ENCODE data around the gene LENEP.
"Not testable (repeated sequence)": the region's sequence is repeated elsewhere in the genome, so short reads cannot be mapped to it uniquely, and the experiment has no call there.

DNA sequence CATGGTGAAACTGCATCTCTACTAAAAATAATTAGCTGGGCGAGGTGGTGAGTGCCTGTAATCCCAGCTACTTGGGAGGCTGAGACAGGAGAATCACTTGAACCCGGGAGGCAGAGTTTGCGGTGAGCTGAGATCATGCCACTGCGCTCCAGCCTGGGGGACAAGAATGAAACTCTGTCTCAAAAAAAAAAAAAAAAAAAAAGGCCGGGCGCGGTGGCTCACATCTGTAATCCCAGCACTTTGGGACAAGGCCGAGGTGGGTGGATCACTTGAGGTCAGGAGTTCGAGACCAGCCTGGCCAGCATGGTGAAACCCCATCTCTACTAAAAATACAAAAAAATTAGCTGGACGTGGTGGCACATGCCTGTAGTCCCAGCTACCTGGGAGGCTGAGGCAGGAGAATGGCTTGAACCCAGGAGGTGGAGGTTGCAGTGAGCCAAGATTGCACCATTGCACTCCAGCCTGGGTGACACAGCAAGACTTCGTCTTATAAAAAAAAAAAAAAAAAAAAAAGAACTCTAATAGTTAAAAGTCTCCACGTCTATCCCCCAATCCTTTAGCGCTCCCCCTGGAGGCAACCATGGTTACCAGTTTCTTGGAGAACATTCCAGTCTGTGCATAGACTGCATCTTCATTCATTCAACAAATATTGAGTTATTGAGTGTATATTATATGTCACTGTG is 2.1 kb downstream of the LENEP start:
- TF ChIP-seq, protein P1, sequence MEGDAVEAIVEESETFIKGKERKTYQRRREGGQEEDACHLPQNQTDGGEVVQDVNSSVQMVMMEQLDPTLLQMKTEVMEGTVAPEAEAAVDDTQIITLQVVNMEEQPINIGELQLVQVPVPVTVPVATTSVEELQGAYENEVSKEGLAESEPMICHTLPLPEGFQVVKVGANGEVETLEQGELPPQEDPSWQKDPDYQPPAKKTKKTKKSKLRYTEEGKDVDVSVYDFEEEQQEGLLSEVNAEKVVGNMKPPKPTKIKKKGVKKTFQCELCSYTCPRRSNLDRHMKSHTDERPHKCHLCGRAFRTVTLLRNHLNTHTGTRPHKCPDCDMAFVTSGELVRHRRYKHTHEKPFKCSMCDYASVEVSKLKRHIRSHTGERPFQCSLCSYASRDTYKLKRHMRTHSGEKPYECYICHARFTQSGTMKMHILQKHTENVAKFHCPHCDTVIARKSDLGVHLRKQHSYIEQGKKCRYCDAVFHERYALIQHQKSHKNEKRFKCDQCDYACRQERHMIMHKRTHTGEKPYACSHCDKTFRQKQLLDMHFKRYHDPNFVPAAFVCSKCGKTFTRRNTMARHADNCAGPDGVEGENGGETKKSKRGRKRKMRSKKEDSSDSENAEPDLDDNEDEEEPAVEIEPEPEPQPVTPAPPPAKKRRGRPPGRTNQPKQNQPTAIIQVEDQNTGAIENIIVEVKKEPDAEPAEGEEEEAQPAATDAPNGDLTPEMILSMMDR (conservative IDR thresholded peaks at IDR 0.05): peak; percentile 48; the same call in 1 of the 2 replicates
- not testable (repeated sequence) for TF ChIP-seq EZH2 (IDR thresholded peaks at IDR 0.05; ENCODE audit: low read depth)
